H54 (cell line): Measurements from ENCODE around the gene CD300H.
A peak's percentile ranks its signal among the peaks of the same experiment; 100 is the strongest.
"Not testable (repeated sequence)": the region's sequence is repeated elsewhere in the genome, so short reads cannot be mapped to it uniquely, and the experiment has no call there.

Source experiments
- DNase-seq: peaks from one replicate; pipeline ENCODE4 v3.0.0; 2011; ENCODE audit warnings: low spot score, mixed read lengths; ENCODE audit not compliant: insufficient read length
- FAIRE-seq: peaks from 3 replicates; lab custom pipeline; 2011; peaks lifted over from hg19 to GRCh38; lab: Jason Lieb, UNC
- POLR2A ChIP-seq: IDR thresholded peaks from 2 replicates; pipeline ENCODE4 v1.6.1; 2011; ENCODE audit warnings: low read depth, mild to moderate bottlenecking, low read length

CD300H gene

DNA sequence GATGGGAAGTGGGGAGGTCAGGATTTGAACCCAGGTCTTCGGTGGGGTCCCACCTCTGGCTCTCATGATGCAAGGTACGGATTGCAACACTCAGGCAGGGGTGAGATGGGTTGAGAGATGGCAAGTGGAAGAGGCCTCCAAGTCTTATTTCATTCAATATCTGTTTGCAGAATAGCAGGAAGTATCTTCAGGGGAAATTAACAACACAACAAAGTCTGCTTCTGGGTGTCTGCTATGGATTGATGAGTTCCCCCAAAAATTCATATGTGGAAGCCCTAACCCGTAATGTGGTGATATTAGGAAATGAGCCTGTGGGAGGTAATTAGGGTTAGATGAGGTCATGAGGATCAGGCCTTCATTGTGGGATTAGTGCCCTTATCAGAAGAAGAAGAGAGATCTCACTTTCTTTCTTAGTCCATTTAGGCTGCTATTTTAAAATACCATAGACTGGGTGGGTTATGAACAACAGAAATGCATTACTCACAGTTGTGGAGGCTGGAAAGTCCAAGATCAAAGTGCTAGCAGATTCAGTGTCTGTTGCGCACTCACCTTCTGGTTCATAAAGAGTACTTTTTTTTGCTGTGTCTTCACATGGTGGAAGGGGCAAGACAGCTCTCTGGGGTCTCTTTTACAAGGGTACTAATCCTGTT, 4.4 kb upstream of the CD300H start:
- FAIRE-seq (no peak), DNase-seq (no peak)
- no peak for TF ChIP-seq POLR2A

GRCh38 chr17:74569020-74570003, 2.0 kb upstream of the CD300H start:
- no peak for TF ChIP-seq POLR2A
- FAIRE-seq (no peak), DNase-seq (peak; percentile 85)

- DNase-seq (no peak), FAIRE-seq (no peak)
- TF ChIP-seq POLR2A = no peak
Observed at GRCh38 chr17:74568106-74568873, 981 bp upstream of the CD300H start.

GRCh38 chr17:74566132-74566753, 1.1 kb downstream of the CD300H start:
- FAIRE-seq (no peak), DNase-seq (peak; percentile 52)
- no peak for TF ChIP-seq POLR2A

- DNase-seq (no peak), FAIRE-seq (no peak)
- no peak for TF ChIP-seq POLR2A
Observed at GRCh38 chr17:74565126-74565525, 2.2 kb downstream of the CD300H start.

GRCh38 chr17:74563358-74563757, 4.0 kb downstream of the CD300H start:
- no peak for TF ChIP-seq POLR2A
- DNase-seq (no peak), FAIRE-seq (no peak)

DNA sequence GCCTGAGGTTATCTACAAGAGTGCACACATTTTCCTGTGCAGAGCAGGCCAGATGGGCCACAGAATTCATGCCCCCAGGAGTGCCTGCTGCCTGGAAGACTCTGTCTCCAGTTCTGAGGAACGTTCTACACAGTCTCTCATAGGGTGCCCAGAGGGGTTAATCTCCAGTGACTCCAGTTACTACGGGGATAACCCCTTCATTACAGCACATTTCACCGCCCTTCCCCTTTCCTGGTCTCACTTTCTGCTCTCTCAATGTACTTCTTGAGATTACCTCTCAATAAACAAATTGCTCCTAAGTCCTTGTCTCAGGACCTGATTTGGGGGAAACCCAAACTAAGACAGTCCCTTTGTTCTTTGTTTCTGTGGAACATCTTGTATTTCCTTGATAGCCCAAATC, 5.7 kb downstream of the CD300H start:
- FAIRE-seq (no peak), DNase-seq (no peak)
- no peak for TF ChIP-seq POLR2A

GRCh38 chr17:74558882-74559519, 8.3 kb downstream of the CD300H start:
- TF ChIP-seq POLR2A = no peak
- DNase-seq (no peak), FAIRE-seq (no peak)

DNA sequence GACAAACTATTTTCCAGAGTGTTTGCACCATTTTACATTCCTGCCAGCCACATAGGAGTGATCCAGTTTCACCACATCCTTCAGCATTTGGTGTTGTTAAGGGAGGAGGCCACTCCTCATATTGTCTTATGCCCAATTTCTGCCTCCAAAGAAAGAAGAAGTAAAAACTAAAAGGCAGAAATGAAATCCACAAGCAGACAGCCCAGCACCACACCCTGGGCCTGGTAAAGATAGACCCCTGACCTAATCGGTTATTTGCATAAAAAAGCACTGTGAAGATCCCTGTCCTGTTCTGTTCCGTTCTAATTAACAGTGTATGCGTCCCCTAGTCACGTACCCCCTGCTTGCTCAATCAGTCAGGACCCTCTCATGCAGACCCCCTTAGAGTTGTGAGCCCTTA, 8.9 kb downstream of the CD300H start:
- not testable (repeated sequence) for FAIRE-seq, DNase-seq

GRCh38 chr17:74555427-74555940, 11.8 kb downstream of the CD300H start:
- no peak for DNase-seq
- no peak for FAIRE-seq
- TF ChIP-seq POLR2A = no peak

- TF ChIP-seq POLR2A = no peak
- FAIRE-seq (no peak), DNase-seq (no peak)
Observed at GRCh38 chr17:74554909-74555308, 12.4 kb downstream of the CD300H start.

DNA sequence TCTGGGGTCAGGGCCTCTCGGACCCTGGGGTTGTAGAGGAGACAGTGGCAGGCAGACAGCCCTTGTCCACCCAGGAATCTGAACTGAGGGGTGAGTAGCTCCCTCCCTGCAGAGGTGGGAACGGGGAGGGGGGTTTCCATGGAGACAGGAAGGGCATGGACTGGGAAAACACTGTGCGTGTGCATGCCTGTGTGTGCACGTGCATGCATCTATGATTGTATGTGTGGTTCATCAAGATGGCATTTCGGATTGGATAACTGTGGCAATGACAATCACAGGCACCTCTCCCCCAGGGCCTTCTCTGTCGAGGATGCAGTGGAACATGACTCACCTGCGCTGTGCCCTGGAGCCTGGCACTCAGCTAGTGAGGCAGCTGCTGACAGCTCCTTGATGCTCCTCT, 15.3 kb downstream of the CD300H start:
- DNase-seq (no peak), FAIRE-seq (no peak)
- TF ChIP-seq POLR2A = no peak

GRCh38 chr17:74550602-74551001, 16.7 kb downstream of the CD300H start:
- FAIRE-seq (no peak), DNase-seq (no peak)
- TF ChIP-seq POLR2A = no peak
